GM10248 (cell line): ENCODE results near the gene PLA2G3.

Experiments
- CTCF ChIA-PET: fragments of 300-600 bp; sonication (Branson Sonifier 250); formaldehyde crosslinking; extraction: SDS; loops from one replicate; lab custom pipeline; 2021; ENCODE audit warnings: antibody characterized with exemption; lab: Yijun Ruan, JAX
- POLR2A ChIA-PET: fragments of 350-650 bp; sonication (Branson Sonifier 250); formaldehyde crosslinking; extraction: SDS; loops from one replicate; lab custom pipeline; 2020; ENCODE audit warnings: antibody characterized with exemption; lab: Yijun Ruan, JAX
- DNase-seq: peaks from one replicate; pipeline ENCODE4 v3.0.0; 2012; ENCODE audit errors: extremely low spot score
- CTCF ChIP-seq: IDR thresholded peaks from 2 replicates; pipeline ENCODE4 v1.5.1; 2012; ENCODE audit warnings: mild to moderate bottlenecking, low read depth; ENCODE audit errors: extremely low read depth, missing control alignments, control extremely low read depth

Gene PLA2G3

DNA sequence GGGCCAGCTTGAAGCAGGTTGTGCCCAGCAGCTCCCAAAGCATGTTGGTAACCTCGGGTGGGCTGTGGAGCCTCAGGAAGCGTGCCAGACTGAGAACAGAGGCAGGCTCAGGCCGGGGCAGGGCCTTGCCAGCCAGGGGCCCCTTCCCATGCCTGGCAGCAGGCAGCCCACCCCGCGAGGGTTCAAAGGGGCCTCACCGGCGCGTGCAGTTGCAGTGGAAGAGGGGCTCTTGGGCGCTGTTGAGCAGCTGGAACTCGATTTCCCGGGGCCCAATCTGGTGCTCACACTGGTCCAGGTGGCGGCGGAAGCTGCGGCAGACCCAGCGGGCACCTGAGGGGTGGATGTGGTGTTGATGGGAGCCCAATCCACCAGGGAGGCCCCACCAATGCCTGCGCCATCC is 3.6 kb downstream of the PLA2G3 start:
- DNase-seq: no peak
- ChIA-PET CTCF (no interaction called here), POLR2A (no interaction called here)
- no peak for TF ChIP-seq CTCF

GRCh38 chr22:31136155-31136554 is 4.2 kb downstream of the PLA2G3 start:
- ChIA-PET POLR2A (no interaction called here), CTCF (interaction anchor here (1.1 to 1.3 kb wide), 3 partner anchors 12 to 94 kb away, joined by 3 read pairs; partner anchors contain the start of gene SELENOM)
- TF ChIP-seq CTCF: no peak
- no peak for DNase-seq

- POLR2A ChIA-PET: no interaction called here
- no peak for DNase-seq
- CTCF ChIA-PET: interaction anchor here (1.1 to 1.6 kb wide), 5 partner anchors 13 to 178 kb away, joined by 3 read pairs; partner anchors contain the start of genes PIK3IP1 and SELENOM
- TF ChIP-seq CTCF: no peak
Observed at GRCh38 chr22:31135706-31136105, 4.6 kb downstream of the PLA2G3 start.

- no peak for DNase-seq
- CTCF ChIA-PET: interaction anchor here (1.0 to 1.6 kb wide), 3 partner anchors 15 to 179 kb away, joined by 3 to 4 read pairs (median 3); partner anchors contain the start of gene PIK3IP1
- TF ChIP-seq CTCF: no peak
- POLR2A ChIA-PET: no interaction called here
Observed at GRCh38 chr22:31134688-31135087, 5.6 kb downstream of the PLA2G3 start.

DNA sequence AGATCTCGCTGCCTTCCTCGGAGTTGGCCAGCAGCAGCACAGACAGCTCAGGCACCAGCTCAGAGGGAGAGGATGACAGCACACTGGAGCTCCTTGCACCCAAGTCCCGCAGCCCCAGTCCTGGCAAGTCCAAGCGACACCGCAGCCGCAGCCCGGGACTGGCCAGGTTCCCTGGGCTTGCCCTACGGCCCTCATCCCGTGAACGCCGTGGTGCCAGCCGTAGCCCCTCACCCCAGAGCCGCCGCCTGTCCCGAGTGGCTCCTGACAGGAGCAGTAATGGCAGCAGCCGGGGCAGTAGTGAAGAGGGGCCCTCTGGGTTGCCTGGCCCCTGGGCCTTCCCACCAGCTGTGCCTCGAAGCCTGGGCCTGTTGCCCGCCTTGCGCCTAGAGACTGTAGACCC is 6.4 kb downstream of the PLA2G3 start:
- ChIA-PET POLR2A (no interaction called here), CTCF (no interaction called here)
- no peak for TF ChIP-seq CTCF
- DNase-seq: no peak

DNA sequence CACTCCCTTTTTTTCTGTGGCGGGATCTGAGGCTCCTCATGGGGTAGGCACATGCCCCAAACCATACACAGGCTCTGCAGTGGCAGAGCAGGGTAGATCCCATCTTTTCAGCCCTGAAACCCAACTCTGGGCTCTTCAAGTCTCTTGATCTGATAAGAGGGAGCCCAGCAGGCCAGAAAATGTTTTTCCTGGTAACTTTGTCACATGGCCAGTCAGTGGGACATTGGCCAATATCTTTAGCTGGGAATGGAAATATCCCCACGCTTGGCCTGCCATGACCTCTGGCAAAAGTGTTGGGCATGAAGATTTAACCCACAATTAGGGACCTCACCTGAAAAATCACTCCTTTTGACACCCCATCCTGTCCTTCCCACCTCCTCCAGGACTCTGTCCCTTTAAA is 9.4 kb downstream of the PLA2G3 start:
- ChIA-PET POLR2A (no interaction called here), CTCF (no interaction called here)
- TF ChIP-seq CTCF: no peak
- no peak for DNase-seq
